SK-N-SH treated with all-trans-retinoic acid at 6 μM for 48 hours (cell line): ENCODE data around the gene C16orf96.

Experiments
- GLIS3 ChIP-seq: fragments of 250-450 bp; sonication (Bioruptor Pico); IDR thresholded peaks from 2 replicates; pipeline ENCODE4 v1.5.0; 2020; ENCODE audit warnings: mild to moderate bottlenecking, moderate library complexity
- TCF4 ChIP-seq: fragments of 250-450 bp; sonication (Bioruptor Pico); IDR thresholded peaks from 2 replicates; pipeline ENCODE4 v1.8.0; 2021; ENCODE audit warnings: mild to moderate bottlenecking, moderate library complexity, borderline replicate concordance

- TF ChIP-seq TCF4 (CRISPR knock-in tag) = no peak
- TF ChIP-seq GLIS3 (CRISPR knock-in tag) = no peak
Measured at GRCh38 chr16:4624015-4624826, 68.1 kb downstream of the C16orf96 start, which contains the start of gene MGRN1.
